GM10266 (cell line): ENCODE results near the gene RAPGEF3.

Experiments used
- DNase-seq: peaks from one replicate; pipeline ENCODE4 v3.0.0; 2012; ENCODE audit errors: extremely low spot score
- CTCF ChIP-seq: IDR thresholded peaks from 2 replicates; pipeline ENCODE4 v1.5.1; 2012; ENCODE audit warnings: mild to moderate bottlenecking, low read depth; ENCODE audit not compliant: control insufficient read depth, insufficient read depth; ENCODE audit errors: missing control alignments

Gene RAPGEF3

GRCh38 chr12:47745485-47746041, 13.1 kb downstream of the RAPGEF3 start:
- no peak for DNase-seq
- TF ChIP-seq CTCF = no peak

GRCh38 chr12:47744778-47745436, 13.8 kb downstream of the RAPGEF3 start:
- no peak for TF ChIP-seq CTCF
- DNase-seq = no peak

GRCh38 chr12:47744005-47744651, 14.6 kb downstream of the RAPGEF3 start:
- TF ChIP-seq CTCF = peak; percentile 85
- no peak for DNase-seq

GRCh38 chr12:47743311-47743860, 15.3 kb downstream of the RAPGEF3 start:
- no peak for TF ChIP-seq CTCF
- no peak for DNase-seq

- TF ChIP-seq CTCF = peak; percentile 99
Observed at GRCh38 chr12:47742253-47742825, 16.3 kb downstream of the RAPGEF3 start.

GRCh38 chr12:47741340-47741703, 17.4 kb downstream of the RAPGEF3 start:
- no peak for TF ChIP-seq CTCF

More at GRCh38 chr12:47742253-47742825, 16.3 kb downstream of the RAPGEF3 start:
- peak; percentile 61 for DNase-seq

GRCh38 chr12:47740606-47741339, 17.9 kb downstream of the RAPGEF3 start:
- no peak for DNase-seq
- peak; percentile 6 for TF ChIP-seq CTCF

More at GRCh38 chr12:47741340-47741703, 17.4 kb downstream of the RAPGEF3 start:
- DNase-seq = no peak
